Esophagus squamous epithelium (tissue), 5 donors: Measurements from ENCODE around the gene IMPG2. TPM values are rescaled to one million over a fixed set of nuclear protein-coding genes. Genes with fewer than 3 reads are reported as not detected.

ENCODE experiments used
- DNase-seq: peaks from one replicate; lab custom pipeline; 2025; lab: John Stamatoyannopoulos, UW
- H3K27ac ChIP-seq, 4 donors: fragments of 200-600 bp; sonication (generic); one replicate each; pipeline ENCODE4 v1.5.1; 2016 to 2019; ENCODE audit warnings: mild to moderate bottlenecking in 1 of 4
- H3K27me3 ChIP-seq, 4 donors: fragments of 200-600 bp; sonication (generic); 1 replicate in 3 of 4; 2 replicates in 1 of 4; pipeline versions ENCODE4 v1.5.1 to v1.6.0; 2017 to 2021; ENCODE audit warnings: antibody characterized with exemption in 1 of 4
- H3K36me3 ChIP-seq, 3 donors: fragments of 200-600 bp; sonication (generic); one replicate each; pipeline ENCODE4 v1.5.1; 2016 to 2019
- H3K4me1 ChIP-seq, 3 donors: fragments of 200-600 bp; sonication (generic); one replicate each; pipeline ENCODE4 v1.5.1; 2017 to 2019
- H3K4me3 ChIP-seq, 4 donors: fragments of 200-600 bp; sonication (generic); 1 replicate in 3 of 4; 2 replicates in 1 of 4; pipeline ENCODE4 v1.5.1; 2016 to 2019; ENCODE audit warnings: mild to moderate bottlenecking in 2 of 4, moderate library complexity in 1 of 4
- H3K9me3 ChIP-seq, 3 donors: fragments of 200-600 bp; sonication (generic); one replicate each; pipeline ENCODE4 v1.5.1; 2016 to 2019
- CTCF ChIP-seq, 6 experiments: fragments of 450-650 bp in 4 of 6; fragments of 200-600 bp in 2 of 6; sonication (generic) in 2 of 6; IDR thresholded peaks; one replicate each; pipeline ENCODE4 v1.5.1; 2016 to 2019; ENCODE audit warnings: antibody characterized with exemption in 6 of 6, mild to moderate bottlenecking in 4 of 6, moderate library complexity in 4 of 6
- POLR2A ChIP-seq, 4 donors: fragments of 450-650 bp; IDR thresholded peaks; one replicate each; pipeline ENCODE4 v1.6.1; 2017; ENCODE audit warnings: antibody characterized with exemption in 4 of 4, mild to moderate bottlenecking in 4 of 4, moderate library complexity in 3 of 4
- WGBS, 2 donors: methylation state at CpG; one replicate each; pipeline ENCODE4 v1.1.5; 2018; 5-methylcytosine and 5-hydroxymethylcytosine counted together
- intact Hi-C: fragments of 100-400 bp; cut with DNase I; formaldehyde crosslinking; loops from one replicate; pipeline ENCODE4 v1.15.0; 2022
- total RNA-seq, 4 donors: library from RNA; depleted of rRNA; stranded (reverse); fragments of >200 nt; gene quantifications; one replicate each; pipeline ENCODE4 v1.1.0, GENCODE V29; 2016
- donor health status: DM: yes; HTN: yes; CAD: no.

The IMPG2 gene
- total RNA-seq, 4 donors from 2014 or later, result 0.04 to 0.19 (median 0.09) TPM; not detected in 1

GRCh38 chr3:101212730-101213129, 107.6 kb downstream of the IMPG2 start:
- no peaks in the 10 kb centered on the region for H3K4me1 ChIP-seq
- no peak overlapping the region for H3K27ac ChIP-seq
- no peaks in the 10 kb centered on the region for H3K36me3 ChIP-seq
- peaks cover 0 to 8% (median 0%) of the 10 kb centered on the region in 3 donors for H3K9me3 ChIP-seq
- 64 to 79% methylated on average over 2 of the region's 2 CpGs for WGBS, 2 donors
- DNase-seq, result no peak
- intact Hi-C loops, result no loop called here
- H3K27me3 ChIP-seq, result no peaks in the 10 kb centered on the region
- TF ChIP-seq POLR2A (IDR thresholded peaks at IDR 0.05), result no peak
- TF ChIP-seq CTCF (IDR thresholded peaks at IDR 0.05), result no peak
- H3K4me3 ChIP-seq, result no peak overlapping the region

- Histone ChIP-seq H3K36me3 (no peaks in the 10 kb centered on the region), H3K4me3 (no peak overlapping the region), H3K27ac (peak overlapping the region in 2 of 4 donors; percentile 2 to 27), H3K27me3 (no peaks in the 10 kb centered on the region), H3K9me3 (no peaks in the 10 kb centered on the region), H3K4me1 (peaks cover 0 to 17% (median 0%) of the 10 kb centered on the region in 3 donors)
- intact Hi-C loops, result no loop called here
- no peak for DNase-seq
- WGBS, 2 donors, result 26 to 30% methylated on average over 2 of the region's 2 CpGs
- TF ChIP-seq POLR2A (IDR thresholded peaks at IDR 0.05), result no peak
- TF ChIP-seq CTCF (IDR thresholded peaks at IDR 0.05), result no peak
Measured at GRCh38 chr3:101204246-101204645, 116.1 kb downstream of the IMPG2 start.

DNA sequence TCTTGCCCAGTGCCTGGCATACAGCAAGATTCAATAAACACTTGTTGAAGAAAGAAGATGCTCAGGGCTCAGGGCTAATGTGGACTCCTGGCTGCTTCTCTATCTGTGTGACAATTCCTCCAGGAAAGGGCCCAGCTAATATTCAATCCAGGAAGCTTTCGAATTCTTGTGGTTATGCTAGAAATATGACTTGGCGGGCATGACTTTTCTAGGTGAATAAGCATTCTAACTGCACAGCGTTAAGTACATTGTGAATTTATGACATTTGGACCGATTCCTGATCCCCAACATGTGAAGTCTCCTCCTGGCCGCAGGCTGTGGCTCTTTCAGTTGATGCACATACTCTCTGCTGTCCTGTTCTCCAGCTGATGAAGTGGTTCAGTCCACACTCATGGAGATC, 117.0 kb downstream of the IMPG2 start:
- Histone ChIP-seq H3K9me3 (no peaks in the 10 kb centered on the region), H3K4me3 (no peak overlapping the region), H3K27ac (peak overlapping the region in 1 of 4 donors; percentile 2), H3K4me1 (peaks cover 0 to 17% (median 0%) of the 10 kb centered on the region in 3 donors), H3K36me3 (no peaks in the 10 kb centered on the region), H3K27me3 (no peaks in the 10 kb centered on the region)
- 42 to 53% methylated on average over 5 of the region's 5 CpGs for WGBS, 2 donors
- intact Hi-C loops, result no loop called here
- no peak for DNase-seq
- TF ChIP-seq CTCF (IDR thresholded peaks at IDR 0.05) (no peak), POLR2A (IDR thresholded peaks at IDR 0.05) (no peak)

GRCh38 chr3:101202640-101203039, 117.7 kb downstream of the IMPG2 start:
- H3K9me3 ChIP-seq, result no peaks in the 10 kb centered on the region
- TF ChIP-seq CTCF (IDR thresholded peaks at IDR 0.05) (no peak), POLR2A (IDR thresholded peaks at IDR 0.05) (no peak)
- H3K4me1 ChIP-seq, result peaks cover 0 to 17% (median 0%) of the 10 kb centered on the region in 3 donors
- no peaks in the 10 kb centered on the region for H3K36me3 ChIP-seq
- H3K4me3 ChIP-seq, result no peak overlapping the region
- WGBS, 2 donors, result 22 to 50% methylated on average over 1 of the region's 1 CpG
- H3K27me3 ChIP-seq, result no peaks in the 10 kb centered on the region
- intact Hi-C loops, result no loop called here
- no peak for DNase-seq
- H3K27ac ChIP-seq, result no peak overlapping the region

DNA sequence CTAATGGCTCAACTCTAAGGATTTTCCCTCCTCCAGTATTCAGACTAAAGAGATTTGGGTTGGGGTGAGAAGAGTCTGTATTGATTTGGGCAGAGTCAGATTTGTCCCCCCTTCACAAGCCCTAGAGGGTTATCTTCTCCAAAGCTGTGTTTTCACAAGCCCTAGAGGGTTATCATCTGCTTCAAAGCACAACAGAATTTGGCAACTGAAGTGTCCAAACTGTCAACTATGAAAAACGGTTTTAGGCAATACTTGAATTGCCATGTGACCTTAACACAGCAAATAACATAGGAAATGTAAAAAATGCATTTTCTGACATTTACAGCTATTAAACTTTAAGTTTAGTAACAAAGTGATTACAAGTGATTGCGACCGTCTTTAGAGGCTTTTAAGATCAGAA, 119.9 kb downstream of the IMPG2 start:
- Histone ChIP-seq H3K4me3 (no peak overlapping the region), H3K27me3 (no peaks in the 10 kb centered on the region), H3K4me1 (peaks cover 0 to 17% (median 0%) of the 10 kb centered on the region in 3 donors), H3K9me3 (no peaks in the 10 kb centered on the region), H3K27ac (no peak overlapping the region), H3K36me3 (no peaks in the 10 kb centered on the region)
- intact Hi-C loops, result no loop called here
- TF ChIP-seq POLR2A (IDR thresholded peaks at IDR 0.05) (no peak), CTCF (IDR thresholded peaks at IDR 0.05) (no peak)
- 14 to 25% methylated on average over 3 of the region's 3 CpGs for WGBS, 2 donors
- no peak for DNase-seq
